Astrocyte (in vitro differentiated cells and primary cell): ENCODE results near the gene CHRNE.

Experiments used
- CTCF ChIP-seq: IDR thresholded peaks from 2 replicates; pipeline ENCODE4 v1.5.1; 2011; ENCODE audit warnings: low read depth, mild to moderate bottlenecking, inconsistent platforms, low read length, moderate library complexity; ENCODE audit not compliant: insufficient read depth
- EZH2 ChIP-seq: IDR thresholded peaks from 2 replicates; pipeline ENCODE4 v1.6.1; 2012; ENCODE audit warnings: mild to moderate bottlenecking, low read length, inconsistent platforms; ENCODE audit not compliant: insufficient read depth

- no peak for TF ChIP-seq CTCF
- no peak for TF ChIP-seq EZH2
These were observed 29.1 kb upstream of the CHRNE start, which contains the start of gene GP1BA for GRCh38 chr17:4931963-4932362.
